PC-3 (cell line): ENCODE data around the gene ZNF574.

Experiments
- EZH2 ChIP-seq: fragments of 300-600 bp; sonication (generic); IDR thresholded peaks from one replicate; pipeline ENCODE4 v1.6.1; 2017; ENCODE audit warnings: antibody characterized with exemption, mild to moderate bottlenecking, low read length; ENCODE audit not compliant: unreplicated experiment
- EZH2phosphoT487 ChIP-seq: fragments of 300-600 bp; sonication (generic); IDR thresholded peaks from 2 replicates; pipeline ENCODE4 v1.6.1; 2018; ENCODE audit warnings: mild to moderate bottlenecking, antibody characterized with exemption, low read length, borderline replicate concordance
- TF ChIP-seq, protein P1 (sequence below): fragments of 300-600 bp; sonication (generic); conservative IDR thresholded peaks from 2 replicates; pipeline ENCODE4 v1.5.1; 2017; ENCODE audit warnings: antibody characterized with exemption, low read depth, mild to moderate bottlenecking, low read length

DNA sequence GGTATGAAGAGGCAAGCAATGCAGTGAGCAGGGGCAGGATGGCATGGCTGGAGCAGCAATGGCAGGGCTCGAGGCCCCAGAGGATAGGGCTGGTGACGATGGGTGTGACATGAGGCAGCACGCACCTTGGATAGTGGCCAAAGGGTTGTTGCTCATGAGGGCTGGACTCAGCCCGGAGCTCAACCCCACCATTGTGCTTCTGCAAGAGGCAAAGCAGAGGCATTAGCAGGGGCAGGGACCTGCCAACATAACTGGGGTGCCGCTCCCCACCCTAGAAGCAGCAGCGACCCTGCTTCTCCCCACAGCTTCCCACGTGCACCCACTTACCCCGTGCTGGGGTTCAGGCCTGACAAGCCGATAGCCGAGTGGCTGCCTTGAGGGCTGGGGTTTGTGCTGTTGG, 15.8 kb downstream of the ZNF574 start:
- TF ChIP-seq, protein P1, sequence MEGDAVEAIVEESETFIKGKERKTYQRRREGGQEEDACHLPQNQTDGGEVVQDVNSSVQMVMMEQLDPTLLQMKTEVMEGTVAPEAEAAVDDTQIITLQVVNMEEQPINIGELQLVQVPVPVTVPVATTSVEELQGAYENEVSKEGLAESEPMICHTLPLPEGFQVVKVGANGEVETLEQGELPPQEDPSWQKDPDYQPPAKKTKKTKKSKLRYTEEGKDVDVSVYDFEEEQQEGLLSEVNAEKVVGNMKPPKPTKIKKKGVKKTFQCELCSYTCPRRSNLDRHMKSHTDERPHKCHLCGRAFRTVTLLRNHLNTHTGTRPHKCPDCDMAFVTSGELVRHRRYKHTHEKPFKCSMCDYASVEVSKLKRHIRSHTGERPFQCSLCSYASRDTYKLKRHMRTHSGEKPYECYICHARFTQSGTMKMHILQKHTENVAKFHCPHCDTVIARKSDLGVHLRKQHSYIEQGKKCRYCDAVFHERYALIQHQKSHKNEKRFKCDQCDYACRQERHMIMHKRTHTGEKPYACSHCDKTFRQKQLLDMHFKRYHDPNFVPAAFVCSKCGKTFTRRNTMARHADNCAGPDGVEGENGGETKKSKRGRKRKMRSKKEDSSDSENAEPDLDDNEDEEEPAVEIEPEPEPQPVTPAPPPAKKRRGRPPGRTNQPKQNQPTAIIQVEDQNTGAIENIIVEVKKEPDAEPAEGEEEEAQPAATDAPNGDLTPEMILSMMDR: no peak
- TF ChIP-seq EZH2: no peak
- TF ChIP-seq EZH2phosphoT487: no peak
